GM10248 (cell line): ENCODE measurements around the gene GPR21.

Source experiments
- CTCF ChIA-PET: fragments of 300-600 bp; sonication (Branson Sonifier 250); formaldehyde crosslinking; extraction: SDS; loops from one replicate; lab custom pipeline; 2021; ENCODE audit warnings: antibody characterized with exemption; lab: Yijun Ruan, JAX
- POLR2A ChIA-PET: fragments of 350-650 bp; sonication (Branson Sonifier 250); formaldehyde crosslinking; extraction: SDS; loops from one replicate; lab custom pipeline; 2020; ENCODE audit warnings: antibody characterized with exemption; lab: Yijun Ruan, JAX
- DNase-seq: peaks from one replicate; pipeline ENCODE4 v3.0.0; 2012; ENCODE audit errors: extremely low spot score
- TF ChIP-seq, protein P1 (sequence below): IDR thresholded peaks from 2 replicates; pipeline ENCODE4 v1.5.1; 2012; ENCODE audit warnings: mild to moderate bottlenecking, low read depth; ENCODE audit errors: extremely low read depth, missing control alignments, control extremely low read depth

The GPR21 gene

DNA sequence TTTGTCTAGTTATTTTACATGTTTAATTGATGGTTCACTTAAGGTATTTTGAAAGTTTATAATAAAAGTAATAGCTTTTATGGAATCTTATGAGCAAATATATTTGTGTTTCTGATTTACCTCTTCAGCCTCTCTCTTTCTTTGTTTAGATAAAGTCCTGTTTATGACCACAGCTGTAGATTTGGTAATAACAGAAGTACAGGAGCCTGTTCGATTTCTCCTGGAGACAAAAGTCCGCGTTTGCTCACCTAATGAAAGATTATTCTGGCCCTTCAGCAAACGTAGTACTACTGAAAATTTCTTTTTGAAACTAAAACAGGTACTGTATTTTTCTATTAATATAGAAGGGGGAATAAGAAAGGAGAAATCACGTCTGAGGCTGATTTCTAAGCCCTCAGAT, 35.0 kb upstream of the GPR21 start:
- CTCF ChIA-PET = interaction anchor here (1.0 to 1.1 kb wide), 3 partner anchors 9 to 28 kb away, joined by 3 to 6 read pairs (median 4); no protein-coding TSS in a partner anchor
- TF ChIP-seq, protein P1, sequence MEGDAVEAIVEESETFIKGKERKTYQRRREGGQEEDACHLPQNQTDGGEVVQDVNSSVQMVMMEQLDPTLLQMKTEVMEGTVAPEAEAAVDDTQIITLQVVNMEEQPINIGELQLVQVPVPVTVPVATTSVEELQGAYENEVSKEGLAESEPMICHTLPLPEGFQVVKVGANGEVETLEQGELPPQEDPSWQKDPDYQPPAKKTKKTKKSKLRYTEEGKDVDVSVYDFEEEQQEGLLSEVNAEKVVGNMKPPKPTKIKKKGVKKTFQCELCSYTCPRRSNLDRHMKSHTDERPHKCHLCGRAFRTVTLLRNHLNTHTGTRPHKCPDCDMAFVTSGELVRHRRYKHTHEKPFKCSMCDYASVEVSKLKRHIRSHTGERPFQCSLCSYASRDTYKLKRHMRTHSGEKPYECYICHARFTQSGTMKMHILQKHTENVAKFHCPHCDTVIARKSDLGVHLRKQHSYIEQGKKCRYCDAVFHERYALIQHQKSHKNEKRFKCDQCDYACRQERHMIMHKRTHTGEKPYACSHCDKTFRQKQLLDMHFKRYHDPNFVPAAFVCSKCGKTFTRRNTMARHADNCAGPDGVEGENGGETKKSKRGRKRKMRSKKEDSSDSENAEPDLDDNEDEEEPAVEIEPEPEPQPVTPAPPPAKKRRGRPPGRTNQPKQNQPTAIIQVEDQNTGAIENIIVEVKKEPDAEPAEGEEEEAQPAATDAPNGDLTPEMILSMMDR = no peak
- POLR2A ChIA-PET = no interaction called here
- no peak for DNase-seq

DNA sequence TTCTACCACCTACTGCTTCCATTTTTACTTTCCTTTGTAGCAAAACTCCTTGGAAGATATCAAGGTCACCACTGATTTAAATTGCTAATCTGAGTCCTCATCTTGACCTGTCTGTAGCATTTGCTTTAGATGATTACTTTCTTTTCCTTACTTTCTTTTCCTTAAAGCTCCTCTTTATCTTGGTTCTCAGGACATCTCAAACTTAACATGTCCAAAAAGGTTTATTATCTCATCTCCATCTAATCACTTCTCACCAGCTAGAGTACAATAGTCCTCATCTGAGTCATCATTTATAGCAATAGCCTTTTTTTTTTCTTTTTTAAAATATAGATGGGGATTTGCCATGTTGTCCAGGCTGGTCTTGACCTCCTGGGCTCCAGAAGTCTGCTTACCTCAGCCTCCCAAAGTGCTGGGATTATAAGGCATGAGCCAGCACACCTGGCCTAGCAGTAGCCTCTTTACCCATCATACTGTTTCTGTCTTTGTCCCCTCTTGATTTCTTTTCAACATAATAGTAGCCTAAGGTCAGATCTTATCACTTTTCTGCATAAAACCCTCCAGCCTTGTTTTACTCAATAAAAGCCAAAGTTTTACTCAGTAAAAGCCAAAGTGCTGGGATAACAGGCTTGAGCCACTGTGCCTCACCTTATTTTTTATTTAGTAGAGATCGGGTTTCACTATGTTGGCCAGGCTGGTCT, 32.9 kb upstream of the GPR21 start:
- TF ChIP-seq, protein P1 = no peak
- ChIA-PET POLR2A (no interaction called here), CTCF (interaction anchor here (0.7 to 2.4 kb wide), 3 partner anchors 8 to 17 kb away, joined by 3 to 5 read pairs (median 3); no protein-coding TSS in a partner anchor)
- DNase-seq = no peak

- ChIA-PET CTCF (interaction anchor here (2.4 kb wide), 1 partner anchor 11 kb away, joined by 5 read pairs; no protein-coding TSS in a partner anchor), POLR2A (no interaction called here)
- TF ChIP-seq, protein P1 = no peak
- DNase-seq = no peak
Measured at GRCh38 chr9:123002754-123003153, 30.7 kb upstream of the GPR21 start.

- TF ChIP-seq, protein P1 = no peak
- POLR2A ChIA-PET = no interaction called here
- CTCF ChIA-PET = no interaction called here
Measured at GRCh38 chr9:123003466-123003865, 30.0 kb upstream of the GPR21 start.

GRCh38 chr9:123005964-123006363, 27.5 kb upstream of the GPR21 start:
- TF ChIP-seq, protein P1 = no peak
- ChIA-PET CTCF (no interaction called here), POLR2A (no interaction called here)
- no peak for DNase-seq

More at GRCh38 chr9:123003466-123003865, 30.0 kb upstream of the GPR21 start:
- DNase-seq = no peak

GRCh38 chr9:123007269-123007668, 26.2 kb upstream of the GPR21 start:
- DNase-seq = no peak
- TF ChIP-seq, protein P1 = no peak
- POLR2A ChIA-PET = interaction anchor here (0.7 kb wide), 1 partner anchor 56 kb away, joined by 9 read pairs; no protein-coding TSS in a partner anchor
- CTCF ChIA-PET = interaction anchor here (1.6 to 1.8 kb wide), 2 partner anchors 9 to 16 kb away, joined by 4 read pairs; no protein-coding TSS in a partner anchor
